GM18502 (cell line): ENCODE results near the gene MAP1LC3B.

Source experiments
- ATAC-seq: cut with Tn5 transposase; IDR thresholded peaks from one replicate; pipeline ENCODE4 v1.9.1; 2021; ENCODE audit warnings: mild to moderate bottlenecking; ENCODE audit not compliant: unreplicated experiment, poor library complexity

MAP1LC3B gene

DNA sequence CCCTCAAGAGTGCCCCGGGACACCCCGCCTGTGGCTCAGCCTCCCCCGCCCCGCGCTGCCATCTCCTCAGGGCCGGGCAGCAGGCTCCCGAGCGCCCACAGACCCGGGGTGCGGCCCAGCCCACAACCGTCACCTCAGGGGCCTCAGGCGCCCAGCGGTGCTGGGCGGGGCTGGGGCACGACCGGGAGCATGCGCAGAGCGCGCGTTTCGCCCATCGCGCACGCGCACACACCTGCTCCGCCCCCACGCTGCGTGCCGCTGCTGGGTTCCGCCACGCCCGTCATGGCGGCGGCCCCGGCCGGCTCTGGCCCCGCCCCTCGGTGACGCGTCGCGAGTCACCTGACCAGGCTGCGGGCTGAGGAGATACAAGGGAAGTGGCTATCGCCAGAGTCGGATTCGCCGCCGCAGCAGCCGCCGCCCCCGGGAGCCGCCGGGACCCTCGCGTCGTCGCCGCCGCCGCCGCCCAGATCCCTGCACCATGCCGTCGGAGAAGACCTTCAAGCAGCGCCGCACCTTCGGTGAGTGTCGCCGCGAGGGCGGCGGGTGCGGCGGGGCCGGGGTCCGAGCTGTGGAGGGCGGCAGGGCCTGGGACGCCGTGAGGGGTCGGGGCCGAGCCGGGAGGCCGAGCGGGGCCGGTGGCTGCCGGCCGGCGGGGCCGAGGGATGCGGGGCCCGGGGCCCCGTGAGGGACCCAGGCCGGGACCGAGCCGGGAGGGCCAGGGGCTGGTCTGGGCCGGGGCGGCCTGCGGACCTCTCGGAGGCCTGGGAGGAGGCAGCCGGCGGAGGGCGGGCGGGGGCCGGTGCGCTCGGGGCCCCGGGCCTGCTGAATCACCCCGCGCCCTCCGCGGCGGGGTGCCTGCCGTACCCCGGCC lies at the start of gene MAP1LC3B:
Gene MAP1LC3B (plus strand): TSS at position 387 of the 871 bp plus-strand sequence. CDS start 92 bp downstream, at position 479.
- ATAC-seq = peak; percentile 68

DNA sequence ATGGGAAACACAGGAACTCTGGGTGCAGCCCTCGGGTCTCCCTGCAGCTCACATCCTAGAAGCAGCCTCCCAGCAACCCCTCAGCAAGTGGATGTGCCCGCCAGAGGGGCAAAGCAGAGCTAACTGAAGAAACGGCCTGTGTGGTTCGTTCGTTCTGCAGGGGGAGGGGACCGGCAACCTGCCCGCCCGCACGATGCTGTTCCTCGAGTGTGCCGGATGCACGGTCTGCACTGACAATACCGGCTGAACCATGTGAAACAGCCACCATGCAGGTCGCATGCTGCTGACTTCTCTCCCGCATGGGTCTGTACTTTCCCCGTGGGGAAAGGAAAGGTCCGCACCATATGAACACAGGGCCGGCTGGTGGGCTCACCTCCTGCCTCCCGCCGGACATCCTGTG lies 49.6 kb upstream of the MAP1LC3B start:
- ATAC-seq = no peak

DNA sequence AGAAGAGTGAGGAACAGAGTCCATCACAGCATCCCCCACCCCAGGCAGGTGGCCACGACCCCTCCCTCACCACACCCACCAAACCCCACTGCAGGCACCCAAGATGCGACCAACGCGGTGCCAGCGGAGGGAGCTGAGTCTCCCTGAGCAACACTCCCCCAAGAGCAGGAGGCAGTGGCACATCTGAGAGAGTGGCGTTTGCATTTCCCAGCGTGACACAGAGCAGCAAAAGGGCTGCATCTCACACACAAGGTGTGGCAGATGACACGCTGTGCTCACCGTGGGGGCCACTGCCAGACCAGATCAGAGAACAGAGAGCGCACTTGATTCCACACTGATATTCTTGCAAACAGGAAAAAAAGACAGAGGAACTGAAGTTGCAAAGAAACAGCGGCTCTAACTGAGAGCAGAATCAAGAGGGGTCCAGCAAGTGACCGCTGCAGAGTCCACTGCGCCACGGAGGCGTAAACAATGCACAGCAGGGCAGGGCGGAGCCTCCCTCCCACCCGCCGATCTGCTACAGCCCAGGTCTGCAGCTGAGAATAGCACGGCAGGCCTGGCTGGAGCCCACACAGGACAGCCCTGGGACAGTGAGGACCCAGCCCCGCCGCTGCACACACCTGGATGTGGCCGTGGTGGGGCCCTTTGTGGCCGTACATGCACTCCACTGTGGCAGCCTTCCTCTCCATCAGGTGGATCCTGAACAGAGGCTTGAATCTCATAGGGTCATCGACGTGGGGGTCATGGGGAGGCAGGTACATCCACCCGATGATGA lies 49.0 kb upstream of the MAP1LC3B start:
- ATAC-seq = no peak

DNA sequence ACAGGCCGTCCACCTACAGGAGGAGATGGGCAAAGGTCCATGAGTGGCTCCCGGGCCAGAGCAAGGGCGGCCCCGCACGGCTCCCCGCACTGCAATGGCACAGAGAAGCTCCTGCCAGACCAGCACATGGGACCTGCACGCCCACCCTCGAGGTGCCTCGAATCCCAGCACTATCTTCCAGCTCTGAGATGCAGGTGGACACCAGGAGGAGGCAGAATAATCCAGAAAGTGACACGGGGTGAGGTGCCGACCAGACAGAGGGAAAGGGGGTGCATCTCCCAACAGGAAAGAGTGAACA lies 48.4 kb upstream of the MAP1LC3B start:
- no peak for ATAC-seq

DNA sequence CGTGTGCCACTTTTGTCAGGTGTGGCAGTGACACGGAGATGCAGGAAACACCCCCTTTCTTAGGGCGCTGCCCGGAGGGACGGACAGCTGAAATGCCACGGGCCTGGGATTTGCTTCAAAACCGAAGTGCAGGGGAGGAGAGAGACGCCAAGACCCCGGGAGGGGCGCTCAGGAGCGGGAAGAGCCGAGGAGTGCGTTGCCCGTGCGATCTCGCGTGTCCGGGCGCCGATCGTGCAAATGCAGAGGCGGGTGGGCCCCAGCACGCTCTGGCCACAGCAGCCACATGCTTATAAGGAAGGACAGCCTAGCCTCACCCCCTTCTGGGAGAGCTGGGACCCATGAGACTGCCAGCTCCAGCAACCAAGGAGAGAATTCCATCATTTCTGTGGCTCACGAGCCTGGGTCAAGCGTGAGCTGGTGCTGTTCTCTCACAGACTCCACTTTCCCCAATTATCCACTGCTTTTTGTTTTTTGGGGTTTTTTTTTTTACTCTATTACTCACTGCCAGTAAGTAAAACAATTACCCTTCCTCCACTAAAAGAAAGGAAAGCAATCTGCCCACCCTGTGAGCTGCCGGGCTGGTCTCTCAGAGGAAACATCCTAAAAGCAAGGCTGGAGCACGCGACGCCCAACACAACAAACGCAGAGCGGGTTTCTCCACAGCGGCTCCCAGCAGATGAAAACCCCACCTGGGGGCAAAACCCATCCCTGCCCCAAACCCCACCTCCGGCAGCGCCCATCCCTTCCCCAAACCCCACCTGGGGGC lies 47.8 kb upstream of the MAP1LC3B start:
- ATAC-seq = no peak

DNA sequence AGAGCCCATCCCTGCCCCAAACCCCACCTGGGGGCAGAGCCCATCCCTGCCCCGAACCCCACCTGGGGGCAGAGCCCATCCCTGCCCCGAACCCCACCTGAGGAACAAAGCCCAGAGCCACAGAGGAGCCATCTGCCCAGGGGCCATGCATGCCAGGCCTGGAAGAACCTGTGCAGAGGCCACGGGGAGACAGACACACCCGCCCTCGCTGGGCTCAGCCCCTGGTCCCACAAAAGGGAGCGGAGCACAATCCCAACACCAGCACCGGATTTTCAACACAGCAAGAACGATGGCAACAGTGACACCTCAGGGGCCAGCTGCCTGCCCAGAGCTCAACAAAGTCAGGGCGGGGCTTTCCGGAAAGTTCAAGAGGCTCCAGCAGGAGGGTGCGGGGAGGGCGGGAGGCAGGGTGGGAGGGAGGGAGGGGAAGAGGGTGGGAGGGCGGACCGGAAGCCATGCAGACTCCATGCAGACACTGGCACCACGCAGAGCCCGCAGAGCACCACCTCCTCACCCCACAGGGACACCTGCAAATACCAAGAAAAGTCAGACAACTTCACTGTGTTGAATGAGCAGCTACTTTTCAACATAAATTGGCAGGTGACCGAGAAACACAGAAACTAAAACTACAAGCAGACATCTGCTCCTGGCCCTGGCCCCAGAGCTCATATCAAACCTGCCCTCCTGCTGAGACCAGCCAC lies 47.1 kb upstream of the MAP1LC3B start:
- ATAC-seq = no peak

GRCh38 chr16:87345726-87346424 lies 46.3 kb upstream of the MAP1LC3B start:
- no peak for ATAC-seq

DNA sequence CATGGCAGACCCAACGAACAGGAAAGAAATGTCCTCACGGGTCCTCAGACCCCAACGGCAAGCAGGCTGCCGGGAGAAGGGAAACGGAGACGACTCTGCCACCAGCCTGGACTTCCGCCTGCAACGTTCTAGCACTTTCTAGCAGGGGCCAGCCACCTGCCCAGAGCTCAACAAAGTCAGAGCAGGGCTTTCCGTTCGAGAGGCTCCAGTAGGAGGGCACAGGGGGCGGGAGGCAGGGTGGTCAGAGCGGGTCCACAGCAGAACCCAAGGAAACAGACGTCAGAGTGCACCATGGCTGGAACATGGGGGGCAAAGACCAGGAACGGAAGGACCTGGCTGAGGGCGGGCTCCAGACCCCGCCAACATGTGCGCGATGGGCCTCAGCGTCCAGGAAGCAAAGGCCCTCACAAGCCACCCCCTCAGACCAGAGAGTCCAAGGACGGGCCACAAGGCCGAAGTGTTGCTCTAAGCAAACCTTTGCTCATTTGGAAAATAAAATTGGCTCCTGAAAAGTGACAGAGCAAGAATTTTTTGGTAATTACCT lies 45.5 kb upstream of the MAP1LC3B start:
- ATAC-seq = no peak

DNA sequence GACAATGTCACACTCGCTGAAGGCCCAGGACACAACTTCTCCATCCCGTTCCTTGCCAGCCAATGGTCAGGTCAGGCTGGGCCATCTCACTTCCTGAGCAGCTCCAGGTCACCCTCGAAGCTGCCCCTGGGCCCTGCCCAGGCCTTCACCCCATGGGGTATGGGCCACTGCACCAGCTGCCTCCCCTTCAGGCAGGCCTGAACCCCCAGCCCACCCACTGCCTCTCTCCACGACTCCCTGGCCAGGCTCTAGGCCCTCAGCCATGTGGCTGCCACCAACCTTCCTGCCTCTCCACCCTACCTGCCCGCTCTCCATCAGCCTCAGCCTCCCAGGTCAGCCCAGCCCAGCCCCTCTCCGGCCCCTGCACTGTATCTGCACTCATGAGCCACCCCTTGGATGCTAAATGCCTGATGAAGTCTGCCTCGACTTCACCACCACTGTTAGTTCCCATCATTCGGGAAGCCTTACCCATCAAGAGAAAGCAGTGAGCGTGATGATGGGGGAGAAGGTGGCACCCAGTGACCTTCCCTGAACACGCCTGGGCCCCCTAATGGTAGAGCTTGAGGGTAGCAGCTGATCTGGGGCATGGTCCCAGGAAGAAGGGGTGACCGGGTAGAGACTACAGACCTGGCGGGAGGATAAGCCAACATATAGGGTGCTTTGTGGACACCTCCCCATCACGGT lies 44.1 kb upstream of the MAP1LC3B start:
- no peak for ATAC-seq

DNA sequence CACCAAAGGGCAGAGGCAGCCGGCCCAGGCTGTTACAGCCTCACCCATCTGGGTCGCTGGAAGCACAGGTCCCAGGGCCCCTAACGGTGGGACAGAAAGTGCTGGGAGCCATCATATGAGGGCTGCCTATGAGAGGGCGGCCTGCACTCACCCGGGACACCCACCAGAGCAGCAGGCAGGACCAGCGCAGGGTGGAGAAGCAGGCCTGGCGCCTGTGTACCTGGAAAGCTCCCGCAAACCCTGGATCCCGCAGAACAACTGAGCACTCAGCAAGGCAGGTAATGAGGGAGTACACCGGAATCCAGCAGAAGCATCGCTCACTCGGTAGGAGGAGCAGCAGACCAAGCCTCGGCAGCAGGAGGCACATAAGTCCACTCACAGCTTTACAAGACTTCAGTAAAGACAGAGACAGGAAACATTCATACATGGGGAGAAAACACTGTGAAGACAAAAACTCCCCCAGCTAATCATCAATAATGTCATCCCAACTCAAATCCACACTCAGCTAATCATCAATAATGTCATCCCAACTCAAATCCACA lies 43.4 kb upstream of the MAP1LC3B start:
- no peak for ATAC-seq

DNA sequence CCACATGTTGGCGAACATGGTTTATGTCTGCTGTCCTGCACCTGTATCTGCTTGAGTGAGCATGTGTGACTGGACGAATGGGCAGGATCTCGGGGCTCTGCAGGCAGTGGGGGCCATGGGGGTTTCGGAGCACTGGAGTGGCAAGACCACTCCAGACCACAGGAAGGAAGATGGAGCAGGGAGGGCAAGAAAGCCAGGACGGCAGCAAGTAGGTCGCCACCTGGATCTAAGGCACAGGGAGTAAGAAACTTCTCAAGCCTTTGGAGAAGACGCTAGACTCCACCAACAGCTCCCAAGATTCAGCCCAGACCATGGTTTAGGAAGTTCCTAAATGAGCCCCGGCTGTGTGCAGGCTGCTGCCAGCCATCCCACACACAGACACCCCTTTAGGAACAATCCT lies 42.1 kb upstream of the MAP1LC3B start:
- no peak for ATAC-seq

- ATAC-seq = no peak
These were observed 41.3 kb upstream of the MAP1LC3B start for GRCh38 chr16:87350681-87351319.

DNA sequence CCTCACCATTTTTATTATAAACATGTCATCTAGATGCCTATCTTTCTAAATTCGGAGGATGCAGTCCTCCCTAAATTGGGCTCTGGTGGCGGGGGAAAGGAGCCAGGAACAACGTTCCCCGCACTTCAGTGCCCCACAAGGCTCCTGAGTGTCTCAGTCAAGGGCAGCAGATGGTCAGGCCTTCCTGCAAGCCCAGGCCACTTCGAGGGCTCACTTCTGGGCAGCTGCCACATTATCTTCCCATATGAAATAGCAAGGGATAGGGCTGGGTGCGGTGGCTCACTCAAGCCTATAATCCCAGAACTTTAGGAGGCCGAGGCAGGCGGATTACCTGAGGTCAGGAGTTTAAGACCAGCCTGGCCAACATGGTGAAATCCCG lies 40.8 kb upstream of the MAP1LC3B start:
- no peak for ATAC-seq

DNA sequence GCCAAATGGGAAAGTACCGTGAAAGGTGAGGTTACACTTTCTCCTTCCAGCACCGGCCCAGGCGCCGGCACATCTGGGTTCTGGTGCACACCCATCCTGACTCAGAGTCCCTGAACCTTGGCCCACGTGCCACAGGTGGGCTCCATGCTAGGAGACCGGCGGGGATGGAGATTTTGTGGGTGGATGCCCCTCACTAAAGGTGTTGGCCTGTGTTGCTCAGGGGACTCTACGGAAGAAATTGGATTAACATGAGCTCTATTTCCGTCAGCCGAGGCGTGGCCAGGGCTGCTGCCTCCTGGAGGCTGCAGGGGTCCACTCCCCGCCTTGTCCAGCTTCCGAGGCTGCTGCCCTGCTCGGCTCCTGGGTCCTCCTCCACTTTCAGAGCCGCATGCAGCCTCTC lies 39.3 kb upstream of the MAP1LC3B start:
- no peak for ATAC-seq

DNA sequence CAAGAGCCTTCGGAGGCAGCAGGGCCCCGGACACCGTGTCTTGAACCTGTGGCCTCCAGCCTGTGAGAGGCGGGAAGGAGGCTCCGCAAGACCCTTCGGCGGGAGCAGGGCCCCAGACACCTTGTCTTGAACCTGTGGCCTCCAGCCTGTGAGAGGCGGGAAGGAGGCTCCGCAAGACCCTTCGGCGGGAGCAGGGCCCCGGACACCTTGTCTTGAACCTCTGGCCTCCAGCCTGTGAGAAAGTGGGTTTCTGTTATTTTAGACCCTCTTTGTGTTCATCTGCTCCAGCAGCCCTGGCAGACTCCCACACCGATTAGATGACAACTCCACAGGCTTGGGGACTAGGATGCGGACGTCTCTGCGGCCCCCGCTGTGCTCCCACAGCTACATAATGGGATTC lies 38.5 kb upstream of the MAP1LC3B start:
- no peak for ATAC-seq

DNA sequence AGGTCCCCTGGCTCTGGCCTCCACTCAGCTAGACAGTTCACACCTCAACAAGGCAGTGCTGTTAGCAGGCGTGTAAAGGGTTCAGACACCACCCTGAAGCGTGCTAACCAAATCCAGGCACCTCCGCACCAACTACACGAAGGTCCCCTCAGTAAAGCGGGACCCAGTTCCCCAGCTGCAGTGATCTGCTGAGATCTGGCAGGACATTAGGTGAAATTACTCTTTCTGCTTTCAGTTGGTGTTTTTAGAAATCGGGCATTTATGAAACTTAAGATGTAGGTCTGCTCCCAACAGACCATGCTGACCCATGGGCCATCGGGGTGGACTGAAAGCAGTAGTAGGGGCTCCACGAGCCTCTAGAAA lies 35.7 kb upstream of the MAP1LC3B start:
- no peak for ATAC-seq

DNA sequence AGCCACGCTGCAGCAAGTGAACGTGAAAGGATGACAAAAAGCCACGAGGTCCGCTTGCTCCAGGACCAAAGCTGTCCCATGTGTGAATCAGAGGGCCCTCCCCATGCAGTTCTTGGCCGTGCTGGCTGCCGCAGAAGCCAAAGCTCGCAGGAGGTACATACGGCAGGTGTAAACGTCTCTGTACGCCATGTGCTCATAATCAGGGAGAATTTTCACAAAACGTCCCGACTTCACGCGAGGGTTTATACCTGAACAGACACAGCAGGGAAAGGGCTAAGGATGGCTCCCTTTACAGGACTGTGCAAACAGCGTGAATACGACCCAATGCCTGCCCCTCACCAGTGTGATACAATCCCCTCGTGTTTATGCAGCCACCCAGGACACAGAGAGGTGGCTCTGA lies 33.9 kb upstream of the MAP1LC3B start:
- no peak for ATAC-seq

- no peak for ATAC-seq
These were observed 33.4 kb upstream of the MAP1LC3B start for GRCh38 chr16:87358696-87359095.
